ENCODE results near the gene PRKCD. TPM values are rescaled to one million over a fixed set of nuclear protein-coding genes. Genes with fewer than 3 reads are reported as not detected.

PRKCD gene
- total RNA-seq, 1 experiment from 2014 or later, result 9.6 TPM

- TF ChIP-seq CTCF (IDR thresholded peaks at IDR 0.05; ENCODE audit: unreplicated experiment), result no peak
Measured at GRCh38 chr3:53175613-53176540, 14.9 kb downstream of the PRKCD start.

GRCh38 chr3:53178246-53178645 is 17.2 kb downstream of the PRKCD start:
- BruUV-seq (replicated peaks), result no TSS peak
- H3K27ac Mint-ChIP-seq (ENCODE audit: low read depth, unreplicated experiment), result no peak overlapping the region
- H3K4me3 Mint-ChIP-seq (ENCODE audit: unreplicated experiment), result no peak overlapping the region
- CTCF ChIA-PET, result interaction anchor here (0.9 kb wide), 1 partner anchor 18 kb away, joined by 3 read pairs; no protein-coding TSS in a partner anchor
- TF ChIP-seq CTCF (IDR thresholded peaks at IDR 0.05; ENCODE audit: unreplicated experiment), result no peak
- no peaks in the 10 kb centered on the region for H3K27me3 Mint-ChIP-seq (ENCODE audit: insufficient read depth, unreplicated experiment)
- intact Hi-C loops (cut with micrococcal nuclease), result no loop called here
- H3K9me3 Mint-ChIP-seq (ENCODE audit: unreplicated experiment), result no peaks in the 10 kb centered on the region
- no peak for DNase-seq (ENCODE audit: unreplicated experiment)
- peaks cover 30% of the 10 kb centered on the region for H3K36me3 Mint-ChIP-seq (ENCODE audit: insufficient read depth, unreplicated experiment)
- POLR2A ChIA-PET, result no interaction called here
- no peaks in the 10 kb centered on the region for H3K4me1 Mint-ChIP-seq (ENCODE audit: insufficient read depth, unreplicated experiment)

More at GRCh38 chr3:53175613-53176540, 14.9 kb downstream of the PRKCD start:
- no peak for DNase-seq (ENCODE audit: unreplicated experiment)
- no peaks in the 10 kb centered on the region for H3K4me1 Mint-ChIP-seq (ENCODE audit: insufficient read depth, unreplicated experiment)
- no peak overlapping the region for H3K4me3 Mint-ChIP-seq (ENCODE audit: unreplicated experiment)
- H3K9me3 Mint-ChIP-seq (ENCODE audit: unreplicated experiment), result no peaks in the 10 kb centered on the region
- no TSS peak for BruUV-seq (replicated peaks)
- intact Hi-C loops (cut with micrococcal nuclease), result no loop called here
- POLR2A ChIA-PET, result no interaction called here
- no peaks in the 10 kb centered on the region for H3K27me3 Mint-ChIP-seq (ENCODE audit: insufficient read depth, unreplicated experiment)
- H3K36me3 Mint-ChIP-seq (ENCODE audit: insufficient read depth, unreplicated experiment), result peaks cover 15% of the 10 kb centered on the region
- CTCF ChIA-PET, result interaction anchor here (0.5 to 1.5 kb wide), 2 partner anchors 19 to 38 kb away, joined by 3 to 5 read pairs; no protein-coding TSS in a partner anchor
- H3K27ac Mint-ChIP-seq (ENCODE audit: low read depth, unreplicated experiment), result no peak overlapping the region

GRCh38 chr3:53179580-53179979 is 18.6 kb downstream of the PRKCD start:
- no TSS peak for BruUV-seq (replicated peaks)
- TF ChIP-seq CTCF (IDR thresholded peaks at IDR 0.05; ENCODE audit: unreplicated experiment), result no peak
- H3K4me3 Mint-ChIP-seq (ENCODE audit: unreplicated experiment), result no peak overlapping the region
- ChIA-PET CTCF (interaction anchor here (0.5 to 1.1 kb wide), 5 partner anchors 35 to 193 kb away, joined by 3 to 5 read pairs (median 4); no protein-coding TSS in a partner anchor), POLR2A (no interaction called here)
- no peaks in the 10 kb centered on the region for H3K4me1 Mint-ChIP-seq (ENCODE audit: insufficient read depth, unreplicated experiment)
- intact Hi-C loops (cut with micrococcal nuclease), result no loop called here
- no peaks in the 10 kb centered on the region for H3K27me3 Mint-ChIP-seq (ENCODE audit: insufficient read depth, unreplicated experiment)
- no peak for DNase-seq (ENCODE audit: unreplicated experiment)
- H3K36me3 Mint-ChIP-seq (ENCODE audit: insufficient read depth, unreplicated experiment), result peaks cover 35% of the 10 kb centered on the region
- no peak overlapping the region for H3K27ac Mint-ChIP-seq (ENCODE audit: low read depth, unreplicated experiment)
- H3K9me3 Mint-ChIP-seq (ENCODE audit: unreplicated experiment), result no peaks in the 10 kb centered on the region

GRCh38 chr3:53180305-53181023 is 19.5 kb downstream of the PRKCD start:
- Mint-ChIP-seq H3K36me3 (ENCODE audit: insufficient read depth, unreplicated experiment) (peaks cover 36% of the 10 kb centered on the region), H3K4me1 (ENCODE audit: insufficient read depth, unreplicated experiment) (no peaks in the 10 kb centered on the region), H3K4me3 (ENCODE audit: unreplicated experiment) (no peak overlapping the region), H3K27ac (ENCODE audit: low read depth, unreplicated experiment) (no peak overlapping the region), H3K9me3 (ENCODE audit: unreplicated experiment) (no peaks in the 10 kb centered on the region), H3K27me3 (ENCODE audit: insufficient read depth, unreplicated experiment) (no peaks in the 10 kb centered on the region)
- DNase-seq (ENCODE audit: unreplicated experiment), result no peak
- intact Hi-C loops (cut with micrococcal nuclease), result no loop called here
- ChIA-PET POLR2A (no interaction called here), CTCF (interaction anchor here (0.5 to 1.1 kb wide), 5 partner anchors 39 to 718 kb away, joined by 3 to 5 read pairs (median 4); no protein-coding TSS in a partner anchor)
- BruUV-seq (replicated peaks), result no TSS peak
- no peak for TF ChIP-seq CTCF (IDR thresholded peaks at IDR 0.05; ENCODE audit: unreplicated experiment)
